Activated B cell treated with CpG ODN at 0.5 μM for 24 hours (primary cell): ENCODE results near the gene PRSS8. TPM values are rescaled to one million over a fixed set of nuclear protein-coding genes. Genes with fewer than 3 reads are reported as not detected.

ENCODE experiments used
- ATAC-seq: fragments of 200-7000 bp; cut with Tn5 transposase; one replicate; pipeline ENCODE4 v1.10.0; 2021; ENCODE audit warnings: low read depth, mild to moderate bottlenecking, moderate library complexity
- CTCF ChIA-PET: fragments of 350-600 bp; sonication (Branson Sonifier 250); formaldehyde crosslinking; loops from one replicate; lab custom pipeline; 2021; ENCODE audit warnings: antibody characterized with exemption; lab: Charles Lee
- POLR2A ChIA-PET: fragments of 350-600 bp; sonication (Branson Sonifier 250); formaldehyde crosslinking; loops from one replicate; lab custom pipeline; 2021; ENCODE audit warnings: antibody characterized with exemption; lab: Charles Lee
- DNase-seq: peaks from one replicate; pipeline ENCODE4 v3.0.0; 2022
- H3K27ac Mint-ChIP-seq: one replicate; pipeline ENCODE4 v1.8.0; 2020; ENCODE audit warnings: mixed read lengths
- H3K27me3 Mint-ChIP-seq: one replicate; pipeline ENCODE4 v1.8.0; 2021; ENCODE audit warnings: mixed read lengths
- H3K36me3 Mint-ChIP-seq: one replicate; pipeline ENCODE4 v1.8.0; 2021; ENCODE audit warnings: low read depth, mixed read lengths
- H3K4me1 Mint-ChIP-seq: one replicate; pipeline ENCODE4 v1.8.0; 2021; ENCODE audit warnings: mixed read lengths
- H3K4me3 Mint-ChIP-seq: one replicate; pipeline ENCODE4 v1.8.0; 2020; ENCODE audit warnings: mild to moderate bottlenecking, mixed read lengths
- H3K9me3 Mint-ChIP-seq: one replicate; pipeline ENCODE4 v1.8.0; 2020; ENCODE audit warnings: mixed read lengths
- intact Hi-C: fragments of 100-400 bp; cut with micrococcal nuclease; formaldehyde crosslinking; loops from one replicate; pipeline ENCODE4 v1.15.1; 2024
- total RNA-seq: library from RNA; stranded (reverse); gene quantifications from 2 replicates; pipeline ENCODE4 v1.2.3, GENCODE V29; 2022
- TF ChIP-seq, protein P1 (sequence below): fragments of 200-600 bp; IDR thresholded peaks from one replicate; pipeline ENCODE4 v1.8.0; 2022; ENCODE audit warnings: antibody characterized with exemption, mild to moderate bottlenecking

Gene PRSS8
- total RNA-seq, 1 donor from 2014 or later, result not detected

DNA sequence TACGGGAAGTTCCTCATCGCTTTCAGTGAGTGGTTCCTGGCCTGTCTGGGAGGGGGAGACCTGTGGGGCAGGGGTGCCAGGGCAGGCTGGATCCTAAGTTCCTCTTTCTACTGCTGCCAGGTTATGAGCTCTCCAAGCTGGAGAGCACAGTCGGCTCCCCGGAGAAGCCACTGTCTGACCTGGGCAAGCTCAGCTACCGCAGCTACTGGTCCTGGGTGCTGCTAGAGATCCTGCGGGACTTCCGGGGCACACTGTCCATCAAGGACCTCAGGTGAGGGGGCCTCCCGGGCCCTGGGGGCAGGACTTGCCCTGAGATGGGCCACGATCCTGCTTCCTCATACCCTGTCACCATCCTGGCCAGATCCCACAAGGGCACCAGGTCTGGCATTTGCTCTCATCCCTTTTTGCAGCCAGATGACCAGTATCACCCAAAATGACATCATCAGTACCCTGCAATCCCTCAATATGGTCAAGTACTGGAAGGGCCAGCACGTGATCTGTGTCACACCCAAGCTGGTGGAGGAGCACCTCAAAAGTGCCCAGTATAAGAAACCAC is 5.1 kb downstream of the PRSS8 start:
- DNase-seq, result no peak
- Mint-ChIP-seq H3K36me3 (peaks cover 73% of the 10 kb centered on the region), H3K4me3 (no peak overlapping the region), H3K27me3 (no peaks in the 10 kb centered on the region), H3K9me3 (no peaks in the 10 kb centered on the region), H3K27ac (no peak overlapping the region), H3K4me1 (no peaks in the 10 kb centered on the region)
- POLR2A ChIA-PET, result interaction anchor here (1.7 to 2.3 kb wide), 2 partner anchors 12 to 13 kb away, joined by 10 to 16 read pairs; partner anchors contain the start of gene KAT8
- TF ChIP-seq, protein P1, sequence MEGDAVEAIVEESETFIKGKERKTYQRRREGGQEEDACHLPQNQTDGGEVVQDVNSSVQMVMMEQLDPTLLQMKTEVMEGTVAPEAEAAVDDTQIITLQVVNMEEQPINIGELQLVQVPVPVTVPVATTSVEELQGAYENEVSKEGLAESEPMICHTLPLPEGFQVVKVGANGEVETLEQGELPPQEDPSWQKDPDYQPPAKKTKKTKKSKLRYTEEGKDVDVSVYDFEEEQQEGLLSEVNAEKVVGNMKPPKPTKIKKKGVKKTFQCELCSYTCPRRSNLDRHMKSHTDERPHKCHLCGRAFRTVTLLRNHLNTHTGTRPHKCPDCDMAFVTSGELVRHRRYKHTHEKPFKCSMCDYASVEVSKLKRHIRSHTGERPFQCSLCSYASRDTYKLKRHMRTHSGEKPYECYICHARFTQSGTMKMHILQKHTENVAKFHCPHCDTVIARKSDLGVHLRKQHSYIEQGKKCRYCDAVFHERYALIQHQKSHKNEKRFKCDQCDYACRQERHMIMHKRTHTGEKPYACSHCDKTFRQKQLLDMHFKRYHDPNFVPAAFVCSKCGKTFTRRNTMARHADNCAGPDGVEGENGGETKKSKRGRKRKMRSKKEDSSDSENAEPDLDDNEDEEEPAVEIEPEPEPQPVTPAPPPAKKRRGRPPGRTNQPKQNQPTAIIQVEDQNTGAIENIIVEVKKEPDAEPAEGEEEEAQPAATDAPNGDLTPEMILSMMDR, result no peak
- CTCF ChIA-PET, result no interaction called here
- intact Hi-C loops, result no loop called here
- ATAC-seq, result no peak

DNA sequence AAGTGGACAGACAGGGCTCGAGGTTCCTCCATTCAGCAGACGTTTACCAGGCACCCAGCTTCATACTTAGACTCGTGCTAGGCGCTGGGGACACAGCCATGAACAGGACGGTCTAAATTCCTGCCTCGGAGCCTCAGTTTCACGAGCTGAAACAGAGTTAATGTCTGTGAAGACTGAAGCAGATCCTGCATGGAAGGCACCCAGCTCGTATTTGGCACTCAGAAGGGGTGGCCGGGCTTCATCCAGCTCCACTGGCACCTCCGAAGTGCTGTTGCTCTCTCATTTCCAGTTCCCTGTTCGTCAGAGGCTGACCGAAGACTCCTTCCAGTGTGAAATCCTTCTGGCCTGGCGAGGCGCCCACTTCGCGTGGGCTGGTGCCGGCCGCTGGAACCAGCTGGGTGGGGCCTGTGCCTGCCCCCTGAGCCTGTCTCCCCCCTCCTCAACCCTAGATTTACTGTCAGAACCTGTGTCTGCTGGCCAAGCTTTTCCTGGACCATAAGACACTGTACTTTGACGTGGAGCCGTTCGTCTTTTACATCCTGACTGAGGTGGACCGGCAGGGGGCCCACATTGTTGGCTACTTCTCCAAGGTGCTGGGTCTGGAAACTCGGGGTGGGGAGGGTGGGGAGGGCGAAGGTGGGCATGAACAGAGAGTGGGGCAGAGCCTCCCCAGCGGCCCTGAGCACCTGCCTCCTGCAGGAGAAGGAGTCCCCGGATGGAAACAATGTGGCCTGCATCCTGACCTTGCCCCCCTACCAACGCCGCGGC is 5.8 kb downstream of the PRSS8 start:
- Mint-ChIP-seq H3K36me3 (peaks cover 77% of the 10 kb centered on the region), H3K27ac (no peak overlapping the region), H3K9me3 (no peaks in the 10 kb centered on the region), H3K4me1 (no peaks in the 10 kb centered on the region), H3K27me3 (no peaks in the 10 kb centered on the region), H3K4me3 (no peak overlapping the region)
- POLR2A ChIA-PET, result interaction anchor here (1.7 to 2.3 kb wide), 2 partner anchors 12 to 13 kb away, joined by 10 to 16 read pairs; partner anchors contain the start of gene KAT8
- CTCF ChIA-PET, result no interaction called here
- DNase-seq (no peak), ATAC-seq (no peak)
- intact Hi-C loops, result no loop called here
- TF ChIP-seq, protein P1, result no peak

DNA sequence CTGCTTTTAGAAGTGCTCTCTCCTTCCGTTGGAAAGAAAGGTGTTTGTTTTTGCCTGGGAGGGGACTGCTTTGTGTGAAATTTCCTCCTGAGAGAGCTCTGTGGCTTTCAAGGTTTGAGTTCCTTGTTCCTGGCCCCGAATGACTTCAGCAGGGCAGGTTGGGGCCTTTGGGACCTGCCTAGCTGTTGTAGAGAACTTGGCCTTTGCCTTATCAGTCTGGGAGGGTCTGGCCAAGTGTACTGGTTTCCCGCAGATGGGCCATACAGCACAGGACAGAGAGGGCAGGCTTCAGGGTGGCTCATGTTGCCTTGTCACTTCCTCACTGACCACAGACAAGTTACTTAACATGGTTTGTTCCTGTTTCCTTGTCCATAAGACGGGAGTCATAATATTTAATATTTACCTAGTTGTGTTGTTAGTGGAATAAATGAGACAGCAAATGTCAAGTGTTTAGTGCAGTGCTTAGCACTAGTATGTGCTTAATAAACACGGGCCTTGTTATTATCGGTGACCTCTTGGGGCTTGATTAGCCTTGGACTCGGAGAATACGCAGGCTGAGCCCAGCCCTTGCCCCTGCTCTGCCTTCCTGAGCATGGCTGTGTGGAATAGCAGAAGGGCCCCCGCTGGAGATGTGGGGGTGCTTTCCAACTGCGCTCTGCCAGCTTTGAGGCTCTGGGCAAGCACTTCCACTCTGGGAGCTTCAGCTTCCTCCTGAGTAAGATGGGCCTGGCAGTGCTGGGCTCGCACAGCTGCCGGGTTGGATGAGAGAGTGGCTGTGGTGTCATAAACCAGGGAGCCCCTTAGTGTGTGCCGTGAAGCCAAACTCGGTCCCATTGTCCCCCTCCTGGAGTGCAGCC is 6.6 kb downstream of the PRSS8 start:
- Mint-ChIP-seq H3K9me3 (no peaks in the 10 kb centered on the region), H3K27me3 (no peaks in the 10 kb centered on the region), H3K4me3 (no peak overlapping the region), H3K4me1 (no peaks in the 10 kb centered on the region), H3K27ac (no peak overlapping the region), H3K36me3 (peaks cover 82% of the 10 kb centered on the region)
- POLR2A ChIA-PET, result interaction anchor here (1.7 to 2.3 kb wide), 2 partner anchors 11 to 13 kb away, joined by 10 to 16 read pairs; partner anchors contain the start of gene KAT8
- intact Hi-C loops, result no loop called here
- no peak for DNase-seq
- CTCF ChIA-PET, result no interaction called here
- ATAC-seq, result no peak
- TF ChIP-seq, protein P1, result no peak

DNA sequence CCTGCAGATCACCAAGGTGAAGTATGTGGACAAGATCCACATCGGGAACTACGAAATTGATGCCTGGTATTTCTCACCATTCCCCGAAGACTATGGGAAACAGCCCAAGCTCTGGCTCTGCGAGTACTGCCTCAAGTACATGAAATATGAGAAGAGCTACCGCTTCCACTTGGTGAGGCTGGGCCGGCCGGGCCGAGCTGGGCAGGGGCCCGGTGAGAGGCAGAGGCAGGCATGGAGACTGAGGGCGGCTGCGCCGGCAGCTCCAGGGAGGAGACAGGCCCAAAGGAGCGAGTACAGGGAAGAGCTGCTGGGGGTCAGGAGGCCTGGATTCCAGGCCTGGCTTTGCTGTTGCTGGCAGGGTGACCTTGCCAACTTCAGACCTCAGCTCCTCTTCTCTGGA is 8.3 kb downstream of the PRSS8 start:
- no peaks in the 10 kb centered on the region for H3K27me3 Mint-ChIP-seq
- ATAC-seq (no peak), DNase-seq (no peak)
- H3K4me3 Mint-ChIP-seq, result no peak overlapping the region
- H3K36me3 Mint-ChIP-seq, result peaks cover 79% of the 10 kb centered on the region
- POLR2A ChIA-PET, result interaction anchor here (1.3 kb wide), 1 partner anchor 10 kb away, joined by 7 read pairs; the partner anchor contains the start of gene KAT8
- intact Hi-C loops, result no loop called here
- TF ChIP-seq, protein P1, result no peak
- H3K27ac Mint-ChIP-seq, result no peak overlapping the region
- CTCF ChIA-PET, result no interaction called here
- no peaks in the 10 kb centered on the region for H3K4me1 Mint-ChIP-seq
- no peaks in the 10 kb centered on the region for H3K9me3 Mint-ChIP-seq
